H1 (cell line): ENCODE data around the gene EBF3. TPM values are rescaled to one million over a fixed set of nuclear protein-coding genes. Genes with fewer than 3 reads are reported as not detected.

Experiments
- CTCF ChIA-PET: fragments of 300-600 bp; sonication (Branson Sonifier 250); formaldehyde crosslinking; loops from one replicate; lab custom pipeline; 2021; ENCODE audit not compliant: partially characterized antibody; lab: Charles Lee
- POLR2A ChIA-PET: fragments of 300-600 bp; sonication (Branson Sonifier 250); formaldehyde crosslinking; loops from one replicate; lab custom pipeline; 2021; ENCODE audit warnings: inconsistent platforms; ENCODE audit not compliant: partially characterized antibody; lab: Charles Lee
- DNase-seq, 2 experiments: peaks; one replicate each; pipeline versions ENCODE4 v3.0.0 to v3.0.0-alpha.2; 2010 to 2022; ENCODE audit warnings: low spot score in 2 of 2, low read depth in 1 of 2, mixed read lengths in 1 of 2
- FAIRE-seq: peaks from 2 replicates; lab custom pipeline; 2011; peaks lifted over from hg19 to GRCh38; lab: Jason Lieb, UNC
- H2AFZ ChIP-seq: 2 replicates; pipeline ENCODE4 v1.8.1; 2012; ENCODE audit warnings: low read length, inconsistent platforms
- H2AK5ac ChIP-seq: 2 replicates; pipeline ENCODE4 v1.6.1; 2013; ENCODE audit warnings: low read depth, low read length
- H2BK120ac ChIP-seq: replicated peaks from 2 replicates; pipeline ENCODE3; 2013; ENCODE audit warnings: low read depth, low read length, inconsistent platforms
- H2BK12ac ChIP-seq: 2 replicates; pipeline ENCODE4 v1.6.1; 2013; ENCODE audit warnings: low read depth, low read length
- H2BK15ac ChIP-seq: 2 replicates; pipeline ENCODE4 v1.6.1; 2013; ENCODE audit warnings: low read length
- H2BK20ac ChIP-seq: 2 replicates; pipeline ENCODE4 v1.6.1; 2013; ENCODE audit warnings: low read length
- H2BK5ac ChIP-seq: 2 replicates; pipeline ENCODE4 v1.6.1; 2013; ENCODE audit warnings: low read depth, low read length
- H3K14ac ChIP-seq: 2 replicates; pipeline ENCODE4 v1.6.1; 2013; ENCODE audit warnings: inconsistent platforms; ENCODE audit not compliant: insufficient read length
- H3K18ac ChIP-seq: 2 replicates; pipeline ENCODE4 v1.6.1; 2013; ENCODE audit warnings: low read length; ENCODE audit errors: extremely low read depth
- H3K23ac ChIP-seq: 2 replicates; pipeline ENCODE4 v1.6.1; 2013; ENCODE audit warnings: inconsistent platforms; ENCODE audit not compliant: insufficient read length
- H3K23me2 ChIP-seq: 2 replicates; pipeline ENCODE4 v1.6.1; 2013; ENCODE audit warnings: low read depth, low read length
- H3K27ac ChIP-seq: 2 replicates; pipeline ENCODE4 v1.6.1; 2011; ENCODE audit warnings: low read depth, low read length, inconsistent platforms
- H3K27me3 ChIP-seq, 4 experiments: replicated peaks in 1 of 4; 1 replicate in 1 of 4; 2 replicates in 3 of 4; pipeline versions ENCODE4 v1.6.1 to v1.8.1; 2011 to 2013; ENCODE audit warnings: low read length in 3 of 4, mild to moderate bottlenecking in 3 of 4, inconsistent platforms in 2 of 4, mixed read lengths in 2 of 4, moderate library complexity in 1 of 4; ENCODE audit not compliant: control insufficient read depth in 3 of 4, insufficient read depth in 3 of 4; ENCODE audit errors: extremely low read depth in 1 of 4
- H3K36me3 ChIP-seq, 4 experiments: 2 replicates each; pipeline versions ENCODE4 v1.6.1 to v1.8.1; 2011 to 2013; ENCODE audit warnings: mild to moderate bottlenecking in 4 of 4, low read length in 3 of 4, moderate library complexity in 2 of 4, control low read depth in 1 of 4, inconsistent platforms in 1 of 4; ENCODE audit not compliant: insufficient read depth in 4 of 4, control insufficient read depth in 2 of 4
- H3K4ac ChIP-seq: replicated peaks from 2 replicates; pipeline ENCODE3; 2013; ENCODE audit warnings: low read length, low read depth, mixed read lengths, inconsistent platforms; ENCODE audit not compliant: insufficient read length
- H3K4me1 ChIP-seq, 4 experiments: replicated peaks in 1 of 4; 1 replicate in 1 of 4; 2 replicates in 3 of 4; pipeline versions ENCODE4 v1.6.1 to v1.8.1; 2011 to 2013; ENCODE audit warnings: low read length in 3 of 4, inconsistent platforms in 2 of 4, mixed read lengths in 1 of 4; ENCODE audit not compliant: insufficient read depth in 4 of 4, control insufficient read depth in 3 of 4
- H3K4me2 ChIP-seq, 2 experiments: 2 replicates each; pipeline versions ENCODE4 v1.6.1 to v1.8.1; 2011 to 2013; ENCODE audit warnings: low read depth in 2 of 2, low read length in 2 of 2, control low read depth in 1 of 2, inconsistent platforms in 1 of 2, mild to moderate bottlenecking in 1 of 2; ENCODE audit not compliant: insufficient read depth in 1 of 2
- H3K4me3 ChIP-seq, 4 experiments: fragments of 200-600, 300-600 bp in 1 of 4; sonication (generic), shearing (Covaris generic), sonication (Bioruptor Twin) in 1 of 4; 2 replicates each; pipeline versions ENCODE4 v1.5.1 to v1.8.1; 2011 to 2016; ENCODE audit warnings: low read length in 4 of 4, low read depth in 3 of 4, control low read depth in 2 of 4, inconsistent platforms in 2 of 4, mild to moderate bottlenecking in 2 of 4, mixed read lengths in 1 of 4, moderate library complexity in 1 of 4; ENCODE audit not compliant: insufficient read depth in 2 of 4; ENCODE audit errors: extremely low read depth in 1 of 4
- H3K56ac ChIP-seq: replicated peaks from 2 replicates; pipeline ENCODE3; 2013; ENCODE audit warnings: low read depth, mild to moderate bottlenecking, mixed read lengths, low read length, inconsistent platforms; ENCODE audit not compliant: insufficient read length
- H3K79me1 ChIP-seq: 2 replicates; pipeline ENCODE4 v1.6.1; 2013; ENCODE audit warnings: low read depth, low read length, control low read depth
- H3K79me2 ChIP-seq, 2 experiments: 2 replicates each; pipeline versions ENCODE4 v1.6.1 to v1.8.1; 2012 to 2013; ENCODE audit warnings: low read length in 2 of 2, mild to moderate bottlenecking in 2 of 2, inconsistent platforms in 1 of 2; ENCODE audit not compliant: insufficient read depth in 2 of 2, control insufficient read depth in 1 of 2
- H3K9ac ChIP-seq, 4 experiments: replicated peaks in 1 of 4; 1 replicate in 1 of 4; 2 replicates in 3 of 4; pipeline versions ENCODE4 v1.6.1 to v1.8.1; 2011 to 2013; ENCODE audit warnings: low read depth in 3 of 4, low read length in 3 of 4, control low read depth in 2 of 4, mild to moderate bottlenecking in 2 of 4, moderate library complexity in 2 of 4, inconsistent platforms in 1 of 4; ENCODE audit errors: extremely low read depth in 1 of 4
- H3K9me3 ChIP-seq, 2 experiments: 2 replicates each; pipeline versions ENCODE4 v1.6.1 to v1.8.1; 2012 to 2013; ENCODE audit warnings: mild to moderate bottlenecking in 2 of 2, moderate library complexity in 2 of 2, control low read depth in 1 of 2, inconsistent platforms in 1 of 2, low read depth in 1 of 2, low read length in 1 of 2, mixed read lengths in 1 of 2; ENCODE audit not compliant: insufficient read depth in 2 of 2
- H4K20me1 ChIP-seq, 2 experiments: replicated peaks in 1 of 2; 2 replicates each; pipeline versions ENCODE3 to v1.8.1; 2011 to 2013; ENCODE audit warnings: inconsistent platforms in 2 of 2, low read length in 2 of 2, mild to moderate bottlenecking in 1 of 2; ENCODE audit not compliant: insufficient read depth in 2 of 2, control insufficient read depth in 1 of 2
- H4K5ac ChIP-seq: 2 replicates; pipeline ENCODE4 v1.6.1; 2013; ENCODE audit warnings: low read length, low read depth, mixed read lengths, inconsistent platforms; ENCODE audit not compliant: insufficient read length
- H4K8ac ChIP-seq: 2 replicates; pipeline ENCODE4 v1.8.0; 2013; ENCODE audit warnings: mild to moderate bottlenecking, moderate library complexity, low read length, inconsistent platforms; ENCODE audit not compliant: insufficient read depth; ENCODE audit errors: extremely low read depth
- H4K91ac ChIP-seq: replicated peaks from 2 replicates; pipeline ENCODE3; 2013; ENCODE audit warnings: low read length, mixed read lengths, inconsistent platforms; ENCODE audit not compliant: insufficient read length
- CHD2 ChIP-seq: IDR thresholded peaks from 2 replicates; pipeline ENCODE4 v1.6.1; 2012; ENCODE audit warnings: low read length, improper control_type of control experiment
- JUN ChIP-seq: IDR thresholded peaks from 2 replicates; pipeline ENCODE4 v1.6.1; 2011; ENCODE audit warnings: low read depth, mild to moderate bottlenecking, improper control_type of control experiment, low read length
- WGBS, 2 experiments: shearing (Covaris generic) in 1 of 2; methylation state at CpG; one replicate each; pipeline versions ENCODE4 v1.1.6 to v1.1.7; 2013 to 2015; ENCODE audit warnings: low lambda C conversion rate in 2 of 2, mixed read lengths in 2 of 2, inconsistent platforms in 1 of 2, low coverage in 1 of 2, missing lambda C conversion rate in 1 of 2; ENCODE audit not compliant: insufficient replicate concordance in 2 of 2, insufficient coverage in 1 of 2, insufficient read length in 1 of 2; ENCODE audit errors: extremely low coverage in 1 of 2, missing lambda C conversion rate in 1 of 2; 5-methylcytosine and 5-hydroxymethylcytosine counted together
- polyA plus RNA-seq, 7 experiments: library from polyadenylated mRNA; depleted of rRNA in 3 of 7; stranded (reverse) in 5 of 7; unstranded in 2 of 7; fragments of >200 nt in 5 of 7; fragments of 200-250 nt in 2 of 7; gene quantifications; 1 replicate in 5 of 7; 2 replicates in 1 of 7; 4 replicates in 1 of 7; pipeline versions ENCODE4 v1.2.1 to v1.2.3, GENCODE V29; 2011 to 2013; ENCODE audit warnings: missing spikeins in 2 of 7, mixed read lengths in 2 of 7
- total RNA-seq: library from RNA; stranded (reverse); fragmentation: NEBNext Ultra II Directional; extraction: Animal tissue kit (Norgen Biotek cat#: 25700); gene quantifications from 2 replicates; pipeline ENCODE4 v1.2.1, GENCODE V29; 2021

The EBF3 gene
- total and polyA plus RNA-seq, 2 of the 8 experiments (the other 6 are each of a cell fraction or from before 2014, with no cell fraction given): 0.08 to 0.26 TPM

DNA sequence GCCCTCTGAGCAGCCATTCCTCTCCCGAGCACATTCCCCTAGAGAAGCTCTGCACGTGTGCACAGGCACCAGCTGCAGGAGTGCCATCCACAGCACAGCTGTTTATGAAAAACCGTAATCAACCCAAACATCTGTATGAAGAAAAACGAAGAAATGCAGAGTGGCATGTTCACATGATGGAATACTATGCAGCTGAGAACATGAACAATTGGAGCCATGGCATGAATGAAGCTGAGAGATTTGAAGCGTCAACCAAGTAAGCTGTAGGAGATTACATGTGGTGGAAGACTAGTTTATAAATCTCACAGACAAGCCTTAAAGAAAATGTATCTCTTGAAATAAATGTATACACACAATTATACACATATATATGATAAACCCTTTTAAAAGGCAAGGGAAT is 176.5 kb downstream of the EBF3 start:
- POLR2A ChIA-PET: no interaction called here

More for the DNA sequence above, 176.5 kb downstream of the EBF3 start:
- Histone ChIP-seq H2BK12ac (no peak overlapping the region), H3K56ac (no peak overlapping the region), H3K27me3 (no peaks in the 10 kb centered on the region), H3K18ac (no peak overlapping the region), H3K79me2 (no peaks in the 10 kb centered on the region), H3K9me3 (no peaks in the 10 kb centered on the region), H3K14ac (no peak overlapping the region), H3K79me1 (no peaks in the 10 kb centered on the region), H2BK5ac (no peak overlapping the region), H4K91ac (no peak overlapping the region), H3K4me3 (no peak overlapping the region), H3K23me2 (no peaks in the 10 kb centered on the region; the same call in 1 of the 2 replicates), H2BK15ac (no peak overlapping the region), H2BK120ac (no peak overlapping the region), H2BK20ac (no peak overlapping the region), H3K27ac (no peak overlapping the region), H3K36me3 (no peaks in the 10 kb centered on the region), H2AK5ac (no peak overlapping the region), H3K4ac (no peak overlapping the region), H3K4me2 (no peak overlapping the region), H3K9ac (no peak overlapping the region), H2AFZ (no peak overlapping the region), H4K8ac (no peak overlapping the region), H3K4me1 (no peaks in the 10 kb centered on the region), H4K5ac (no peak overlapping the region), H3K23ac (no peak overlapping the region), H4K20me1 (peaks cover 0 to 1% of the 10 kb centered on the region in 2 experiments)
- TF ChIP-seq JUN (no peak), CHD2 (no peak)
- 79% methylated on average over 5 of the region's 5 CpGs; no CpG with 5 or more reads in 1 of the 2 experiments for WGBS, 2 experiments
- FAIRE-seq (no peak), DNase-seq (no peak)
- CTCF ChIA-PET: interaction anchor here (3.1 kb wide), 1 partner anchor 184 kb away, joined by 10 read pairs; no protein-coding TSS in a partner anchor
